GM12874 (cell line): ENCODE results near the gene TRMT2B.

Experiments used
- TF ChIP-seq, protein P1 (sequence below): IDR thresholded peaks from 2 replicates; pipeline ENCODE4 v1.5.1; 2011; ENCODE audit warnings: low read depth, mild to moderate bottlenecking, control low read depth, low read length, moderate library complexity; ENCODE audit not compliant: insufficient read depth

The TRMT2B gene

DNA sequence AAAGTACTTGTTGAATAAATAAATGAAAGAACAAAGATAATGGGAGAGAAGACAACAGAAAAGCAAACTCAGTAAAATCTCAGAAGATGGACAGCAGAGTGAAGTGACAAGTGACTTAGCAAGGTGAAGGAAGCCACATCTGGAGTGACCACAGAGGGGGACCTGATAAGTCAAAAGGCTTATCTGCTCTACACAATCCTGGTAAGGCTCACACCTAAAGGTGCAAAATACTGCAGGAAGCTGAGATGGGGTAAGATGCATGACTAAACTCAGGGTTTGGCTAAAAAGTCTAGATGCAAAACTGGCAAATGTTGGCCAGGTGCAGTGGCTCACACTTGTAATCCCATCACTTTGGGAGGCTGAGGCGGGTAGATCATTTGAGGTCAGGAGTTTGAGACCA is 22.2 kb downstream of the TRMT2B start:
- TF ChIP-seq, protein P1, sequence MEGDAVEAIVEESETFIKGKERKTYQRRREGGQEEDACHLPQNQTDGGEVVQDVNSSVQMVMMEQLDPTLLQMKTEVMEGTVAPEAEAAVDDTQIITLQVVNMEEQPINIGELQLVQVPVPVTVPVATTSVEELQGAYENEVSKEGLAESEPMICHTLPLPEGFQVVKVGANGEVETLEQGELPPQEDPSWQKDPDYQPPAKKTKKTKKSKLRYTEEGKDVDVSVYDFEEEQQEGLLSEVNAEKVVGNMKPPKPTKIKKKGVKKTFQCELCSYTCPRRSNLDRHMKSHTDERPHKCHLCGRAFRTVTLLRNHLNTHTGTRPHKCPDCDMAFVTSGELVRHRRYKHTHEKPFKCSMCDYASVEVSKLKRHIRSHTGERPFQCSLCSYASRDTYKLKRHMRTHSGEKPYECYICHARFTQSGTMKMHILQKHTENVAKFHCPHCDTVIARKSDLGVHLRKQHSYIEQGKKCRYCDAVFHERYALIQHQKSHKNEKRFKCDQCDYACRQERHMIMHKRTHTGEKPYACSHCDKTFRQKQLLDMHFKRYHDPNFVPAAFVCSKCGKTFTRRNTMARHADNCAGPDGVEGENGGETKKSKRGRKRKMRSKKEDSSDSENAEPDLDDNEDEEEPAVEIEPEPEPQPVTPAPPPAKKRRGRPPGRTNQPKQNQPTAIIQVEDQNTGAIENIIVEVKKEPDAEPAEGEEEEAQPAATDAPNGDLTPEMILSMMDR = no peak

DNA sequence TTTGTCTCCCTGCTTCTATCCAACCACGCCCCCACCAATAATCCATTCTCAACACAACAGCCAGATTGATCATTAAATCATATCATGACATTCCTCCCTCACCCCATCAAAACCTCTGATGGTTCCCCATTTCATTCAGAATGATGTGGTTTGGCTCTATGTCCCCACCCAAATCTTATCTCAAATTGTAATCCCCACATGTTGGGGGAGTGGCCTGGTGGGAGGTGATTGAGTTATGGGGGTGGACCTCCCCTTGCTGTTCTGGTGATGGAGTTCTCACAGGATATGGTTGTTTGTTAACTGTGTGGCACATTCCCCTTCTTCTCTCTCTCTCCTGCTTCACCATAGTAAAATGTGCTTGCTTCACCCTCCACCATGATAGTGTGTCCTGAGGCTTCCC is 23.3 kb downstream of the TRMT2B start:
- TF ChIP-seq, protein P1 = no peak

DNA sequence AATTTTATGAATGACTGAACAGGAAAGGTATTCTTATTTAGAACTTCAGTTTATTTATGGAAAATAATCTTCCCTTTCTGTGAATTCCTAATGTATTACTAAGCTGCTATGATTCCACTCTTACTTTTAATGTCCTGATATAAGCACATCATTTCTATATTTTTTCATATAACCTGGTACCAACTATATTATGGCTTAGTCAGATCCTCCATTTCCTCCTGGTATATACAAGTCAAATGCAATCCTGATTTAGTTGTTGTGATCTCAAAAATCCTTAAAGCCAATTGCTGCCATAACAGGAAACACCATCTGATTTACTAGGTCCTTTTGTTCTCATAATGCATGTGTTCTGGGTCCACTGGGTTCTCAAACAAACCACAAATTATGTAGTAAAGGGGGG is 26.8 kb downstream of the TRMT2B start:
- TF ChIP-seq, protein P1 = no peak

DNA sequence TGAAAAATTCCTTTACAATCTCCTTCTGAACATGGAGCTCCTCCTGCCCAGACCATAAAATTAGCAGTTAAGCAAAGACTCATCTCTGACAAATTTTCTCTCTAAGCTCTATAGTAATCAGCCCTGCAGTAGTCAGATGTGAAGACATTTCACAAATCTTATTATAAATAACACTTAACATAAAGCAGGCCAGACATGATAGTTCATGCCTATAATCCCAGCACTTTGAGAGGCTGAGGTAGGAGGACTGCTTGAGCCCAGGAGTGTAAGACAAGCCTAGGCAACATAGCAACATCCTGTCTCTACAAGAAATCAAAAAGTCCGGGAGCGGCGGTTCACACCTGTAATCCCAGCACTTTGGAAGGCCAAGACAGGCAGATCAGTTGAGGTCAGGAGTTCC is 29.9 kb downstream of the TRMT2B start:
- TF ChIP-seq, protein P1 = no peak

DNA sequence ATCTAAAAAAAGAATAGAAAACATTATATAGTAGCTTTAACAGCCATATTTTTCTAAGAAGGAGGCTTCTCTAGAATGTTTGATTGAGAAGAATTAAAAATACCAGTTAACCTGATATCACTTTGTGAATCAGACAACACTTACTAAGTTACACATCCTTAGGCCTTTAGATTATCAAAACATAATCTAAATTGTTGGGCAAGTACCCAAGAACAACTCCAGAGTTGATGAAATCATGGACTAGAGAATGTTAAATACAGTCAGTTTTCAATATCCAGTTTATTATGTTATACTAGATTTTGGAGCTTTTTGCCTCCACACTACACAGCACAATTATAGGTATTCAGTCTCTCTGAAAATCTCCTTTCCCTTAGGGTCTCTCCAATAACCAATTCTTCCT is 42.8 kb downstream of the TRMT2B start:
- TF ChIP-seq, protein P1 = no peak

DNA sequence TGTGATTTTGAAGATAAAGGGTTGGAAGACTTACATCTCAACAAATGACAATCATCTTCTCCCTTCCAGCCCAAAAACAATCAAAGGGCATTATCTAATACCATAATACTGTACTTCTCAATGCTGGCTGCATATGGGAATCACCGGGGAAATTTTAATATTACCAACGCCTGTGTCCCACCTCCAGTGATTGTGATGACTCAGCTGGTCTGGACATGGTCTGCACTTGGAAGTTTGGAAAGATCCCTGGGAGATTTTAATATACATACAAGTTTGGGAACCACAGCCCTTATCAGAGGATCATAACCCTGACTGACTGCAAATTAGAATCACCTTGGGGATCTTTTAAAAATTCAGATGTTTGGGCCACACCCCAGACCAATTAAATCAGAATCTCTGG is 52.5 kb downstream of the TRMT2B start:
- TF ChIP-seq, protein P1 = no peak

DNA sequence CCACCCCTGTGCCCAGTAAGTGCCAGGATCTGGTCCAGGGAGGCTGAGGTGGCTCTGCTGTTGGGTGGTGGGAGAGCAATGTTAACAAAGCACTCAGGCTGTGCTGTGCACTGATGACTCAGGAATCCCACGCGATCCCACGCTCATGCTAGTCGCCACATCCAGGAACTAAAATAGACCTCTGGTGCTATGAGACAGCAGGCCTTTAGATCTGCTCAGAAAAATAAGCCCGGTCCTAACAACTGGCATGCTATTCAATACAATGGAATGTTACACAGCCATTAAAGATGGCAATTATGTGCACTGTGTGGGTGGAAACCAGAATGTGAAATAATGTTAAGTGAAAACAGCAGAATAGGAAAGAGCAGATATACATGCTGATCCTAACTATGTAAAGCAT is 56.4 kb downstream of the TRMT2B start:
- TF ChIP-seq, protein P1 = no peak
